ENCODE results near the gene PGP.
A peak's percentile ranks its signal among the peaks of the same experiment; 100 is the strongest.

PGP gene

GRCh38 chr16:2213817-2214718 lies 572 bp downstream of the PGP start:
- DNase-seq: no peak
- in situ Hi-C loops (cut with HindIII; ENCODE audit: low pct_ligation_motif_present, low sequenced_read_pairs): no loop called here
- H3K4me3 ChIP-seq (ENCODE audit: low read depth, low read length): peak overlapping the region; percentile 68
- H3K36me3 ChIP-seq (replicated peaks): peaks cover 6% of the 10 kb centered on the region
- H3K27ac ChIP-seq: peak overlapping the region; percentile 72
- no peaks in the 10 kb centered on the region for H3K27me3 ChIP-seq (replicated peaks)
- TF ChIP-seq CTCF (IDR thresholded peaks at IDR 0.05; ENCODE audit: low read depth, low read length, missing control alignments): peak; percentile 8

DNA sequence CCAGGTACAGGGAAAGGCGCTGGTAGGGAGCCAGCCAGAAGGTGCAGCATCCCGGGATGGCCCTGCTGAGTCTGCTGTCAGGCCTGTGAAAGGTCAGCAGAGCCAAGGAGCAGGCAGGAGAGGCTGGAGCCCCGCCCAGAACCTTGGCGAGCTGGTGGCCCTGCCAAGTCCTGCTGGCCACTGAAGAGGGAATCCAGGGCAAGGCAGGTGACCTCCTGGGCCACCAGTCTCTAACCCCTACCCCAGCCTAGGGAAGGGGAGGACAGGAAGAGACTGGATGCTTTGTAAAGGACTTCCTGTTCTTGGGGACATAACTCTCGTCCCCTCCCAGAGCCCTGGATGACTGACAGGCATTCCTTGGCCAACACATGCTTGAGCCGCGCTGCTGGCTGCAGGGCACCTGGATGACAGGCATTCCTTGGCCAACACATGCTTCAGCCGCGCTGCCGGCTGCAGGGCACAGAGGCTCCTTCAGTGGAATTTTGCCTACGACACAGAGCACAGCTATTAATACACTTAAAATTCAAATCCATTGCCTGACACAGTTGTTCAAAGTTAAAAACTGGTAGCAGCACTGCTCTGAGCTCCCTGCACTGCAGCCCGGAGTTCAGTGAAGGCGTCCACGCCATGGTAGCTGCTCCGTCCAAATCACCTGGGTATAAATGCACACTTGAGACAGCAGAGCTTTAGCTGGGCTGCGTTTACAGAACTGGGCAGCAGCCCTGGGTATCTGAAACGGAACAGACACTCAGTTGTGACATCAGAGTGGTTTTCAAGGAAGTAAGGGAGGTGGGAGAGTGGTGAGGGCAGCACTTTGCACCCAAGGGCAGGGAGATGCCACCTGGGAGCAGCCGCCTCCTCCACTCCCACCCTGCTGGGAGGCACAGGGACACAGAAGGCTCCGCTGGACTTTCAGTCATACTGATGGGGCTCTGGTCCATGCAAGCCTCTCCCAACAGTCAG lies 2.0 kb downstream of the PGP start:
- DNase-seq: no peak
- H3K4me3 ChIP-seq (ENCODE audit: low read depth, low read length): peak overlapping the region; percentile 68
- H3K36me3 ChIP-seq (replicated peaks): peaks cover 19% of the 10 kb centered on the region
- in situ Hi-C loops (cut with HindIII; ENCODE audit: low pct_ligation_motif_present, low sequenced_read_pairs): no loop called here
- no peak for TF ChIP-seq CTCF (IDR thresholded peaks at IDR 0.05; ENCODE audit: low read depth, low read length, missing control alignments)
- no peaks in the 10 kb centered on the region for H3K27me3 ChIP-seq (replicated peaks)
- no peak overlapping the region for H3K27ac ChIP-seq

DNA sequence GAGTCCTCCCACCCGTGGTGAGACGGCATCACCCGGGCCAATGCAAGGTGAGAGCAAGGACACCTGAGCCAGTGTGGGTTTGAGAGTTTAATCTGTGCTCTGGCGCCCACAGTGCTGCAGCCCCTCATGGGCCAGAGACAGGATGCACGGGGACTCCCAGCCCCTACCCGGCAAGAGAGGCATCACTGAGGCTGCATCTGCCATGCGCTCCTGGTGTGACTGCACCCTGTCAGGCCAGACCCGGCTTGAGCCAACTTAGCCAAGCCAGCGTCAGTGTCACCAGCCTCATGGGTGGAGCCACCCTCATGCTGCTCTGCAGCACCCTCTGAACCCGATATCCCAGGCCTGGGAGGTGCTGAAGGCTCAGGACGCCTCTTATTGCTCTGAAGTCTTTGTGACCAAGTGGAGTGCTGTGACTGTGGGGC lies 2.7 kb downstream of the PGP start:
- DNase-seq: no peak
- no peak for TF ChIP-seq CTCF (IDR thresholded peaks at IDR 0.05; ENCODE audit: low read depth, low read length, missing control alignments)
- H3K36me3 ChIP-seq (replicated peaks): peaks cover 20% of the 10 kb centered on the region
- H3K4me3 ChIP-seq (ENCODE audit: low read depth, low read length): no peak overlapping the region
- H3K27me3 ChIP-seq (replicated peaks): no peaks in the 10 kb centered on the region
- no peak overlapping the region for H3K27ac ChIP-seq
- in situ Hi-C loops (cut with HindIII; ENCODE audit: low pct_ligation_motif_present, low sequenced_read_pairs): no loop called here

DNA sequence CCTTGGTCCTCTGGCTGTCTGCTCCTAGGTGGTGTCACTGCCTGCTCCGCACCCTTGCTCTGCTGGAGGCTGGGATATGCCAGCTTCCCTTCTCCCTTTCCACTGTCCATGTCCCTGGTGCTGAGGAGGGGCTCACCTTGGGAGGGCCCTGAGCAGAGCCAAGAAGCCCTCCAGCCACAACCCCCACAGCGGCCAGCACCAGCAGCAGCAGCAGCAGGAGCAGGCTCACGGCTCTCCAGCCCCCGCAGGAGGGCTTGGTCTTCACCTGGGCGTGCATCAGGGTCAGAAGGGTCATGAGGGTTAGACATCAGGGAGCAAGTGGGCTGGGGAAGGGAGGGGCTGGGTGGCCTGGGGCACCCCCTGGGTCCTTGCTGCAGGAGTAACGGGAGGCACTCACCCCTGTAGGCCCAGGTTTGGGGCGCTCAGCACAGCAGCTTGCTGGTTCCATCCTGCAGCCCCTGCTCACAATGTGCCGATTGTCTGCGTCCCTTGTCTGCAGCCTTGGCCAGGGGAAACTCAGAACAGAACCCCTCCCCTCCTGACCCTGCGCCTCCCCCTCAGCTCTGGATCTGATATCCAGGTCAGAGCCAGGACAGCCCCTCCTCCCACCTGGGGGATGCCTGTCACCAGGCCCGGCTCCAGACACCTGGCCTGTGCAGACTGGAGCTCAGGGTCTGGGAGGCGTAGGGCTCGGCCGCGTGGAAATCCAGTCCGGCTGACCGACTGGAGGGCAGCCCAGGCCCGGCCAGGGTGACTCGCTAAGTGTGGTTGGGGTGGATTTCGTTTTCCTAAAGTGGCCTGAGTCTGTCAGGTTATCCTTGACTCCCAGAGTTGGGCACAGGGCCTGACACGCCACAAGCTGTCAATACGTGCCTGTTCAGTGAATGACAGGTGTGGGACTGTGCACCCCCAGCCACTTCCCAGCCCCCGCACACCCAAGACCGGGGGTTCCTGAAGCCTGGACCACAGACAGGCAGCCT lies 4.0 kb downstream of the PGP start, which contains the start of gene BRICD5:
Gene BRICD5 (minus strand): TSS at position 478 of the 980 bp plus-strand sequence. CDS start 30 bp downstream, at position 448.
- peaks cover 22% of the 10 kb centered on the region for H3K36me3 ChIP-seq (replicated peaks)
- no peak within 1 kb of the TSS for H3K27ac ChIP-seq
- DNase-seq: no peak
- TF ChIP-seq CTCF (IDR thresholded peaks at IDR 0.05; ENCODE audit: low read depth, low read length, missing control alignments): no peak
- H3K4me3 ChIP-seq (ENCODE audit: low read depth, low read length): no peak within 1 kb of the TSS
- in situ Hi-C loops (cut with HindIII; ENCODE audit: low pct_ligation_motif_present, low sequenced_read_pairs): no loop called here
- no peaks in the 10 kb centered on the region for H3K27me3 ChIP-seq (replicated peaks)

DNA sequence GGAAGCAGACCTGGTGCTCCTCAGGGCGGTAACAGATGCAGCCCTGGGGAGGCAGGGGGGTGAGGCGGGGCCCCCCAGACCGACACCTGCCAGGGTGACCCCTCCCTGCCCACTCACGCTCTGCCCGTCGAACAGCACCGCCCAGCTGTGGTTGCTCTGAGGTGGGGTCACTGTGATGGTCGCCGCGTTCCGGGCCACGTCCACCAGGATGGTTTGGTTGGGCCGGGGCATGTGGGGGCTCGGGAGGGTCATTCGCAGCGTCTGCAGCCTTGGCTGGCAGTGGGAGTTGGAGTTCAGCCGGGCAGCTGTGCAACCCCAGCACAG lies 4.7 kb downstream of the PGP start:
- H3K27ac ChIP-seq: no peak overlapping the region

More for the DNA sequence above, 4.7 kb downstream of the PGP start:
- no peak for DNase-seq
- Histone ChIP-seq H3K4me3 (ENCODE audit: low read depth, low read length) (no peak overlapping the region), H3K36me3 (replicated peaks) (peaks cover 22% of the 10 kb centered on the region), H3K27me3 (replicated peaks) (no peaks in the 10 kb centered on the region)
- in situ Hi-C loops (cut with HindIII; ENCODE audit: low pct_ligation_motif_present, low sequenced_read_pairs): no loop called here
- no peak for TF ChIP-seq CTCF (IDR thresholded peaks at IDR 0.05; ENCODE audit: low read depth, low read length, missing control alignments)

Data from brain microvascular endothelial cell (primary cell).